Activated CD8-positive, alpha-beta memory T cell treated with anti-CD3 and anti-CD28 coated beads for 36 hours (primary cell): Measurements from ENCODE around the gene TFAM. TPM values are rescaled to one million over a fixed set of nuclear protein-coding genes. Genes with fewer than 3 reads are reported as not detected.

Source experiments
- CTCF ChIA-PET: fragments of 350-600 bp; sonication (Branson Sonifier 250); formaldehyde crosslinking; loops from one replicate; lab custom pipeline; 2021; ENCODE audit warnings: antibody characterized with exemption; lab: Charles Lee
- POLR2A ChIA-PET: fragments of 350-600 bp; sonication (Branson Sonifier 250); formaldehyde crosslinking; loops from one replicate; lab custom pipeline; 2021; ENCODE audit warnings: antibody characterized with exemption; lab: Charles Lee
- total RNA-seq, 2 experiments: library from RNA; stranded (reverse); gene quantifications; one replicate each; pipeline ENCODE4 v1.2.3, GENCODE V29; 2021

The TFAM gene
- total RNA-seq, 2 experiments from 2014 or later, result 133 to 135 TPM

GRCh38 chr10:58367069-58367468, 18.1 kb upstream of the TFAM start:
- ChIA-PET CTCF (no interaction called here), POLR2A (no interaction called here)

GRCh38 chr10:58371473-58371872, 13.7 kb upstream of the TFAM start:
- ChIA-PET POLR2A (no interaction called here), CTCF (no interaction called here)

DNA sequence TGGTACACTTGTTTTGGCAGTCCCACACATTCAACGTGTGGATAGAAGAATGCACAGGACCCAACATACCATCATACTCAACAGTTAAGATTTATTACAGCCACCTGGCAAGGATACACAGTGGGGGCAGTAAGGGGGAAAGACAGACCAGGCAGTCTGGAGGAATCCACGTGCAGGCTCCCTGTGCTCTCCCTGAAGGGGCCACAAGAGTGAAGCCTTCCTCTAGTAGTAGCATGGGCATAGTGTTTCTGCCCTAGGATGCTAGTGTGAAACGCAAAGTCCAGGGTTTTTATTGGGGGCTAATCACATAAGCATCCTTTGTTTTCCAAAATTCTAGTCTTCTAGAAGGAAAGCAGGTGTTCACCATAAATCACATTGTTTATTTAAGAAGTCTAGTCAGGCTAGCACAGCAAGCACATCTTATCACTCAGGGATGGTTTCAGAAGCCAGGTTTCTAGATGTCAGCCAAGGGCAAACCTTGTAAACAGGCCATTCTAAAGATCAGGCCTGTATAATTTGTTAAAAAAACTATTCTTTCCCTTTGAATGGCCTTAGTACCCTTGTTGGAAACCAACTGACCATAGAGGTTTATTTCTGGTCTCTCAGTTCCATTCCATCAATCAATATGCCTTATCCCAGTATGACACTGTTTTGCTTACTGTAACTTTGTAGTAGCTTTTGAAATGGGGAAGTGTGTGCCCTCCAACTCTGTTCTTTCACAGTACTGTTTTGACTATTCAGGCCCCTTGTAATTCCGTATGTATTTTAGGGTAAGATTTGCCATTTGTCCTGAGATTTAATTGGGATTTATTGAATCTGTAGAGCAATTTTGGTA, 12.4 kb upstream of the TFAM start:
- ChIA-PET CTCF (no interaction called here), POLR2A (no interaction called here)

DNA sequence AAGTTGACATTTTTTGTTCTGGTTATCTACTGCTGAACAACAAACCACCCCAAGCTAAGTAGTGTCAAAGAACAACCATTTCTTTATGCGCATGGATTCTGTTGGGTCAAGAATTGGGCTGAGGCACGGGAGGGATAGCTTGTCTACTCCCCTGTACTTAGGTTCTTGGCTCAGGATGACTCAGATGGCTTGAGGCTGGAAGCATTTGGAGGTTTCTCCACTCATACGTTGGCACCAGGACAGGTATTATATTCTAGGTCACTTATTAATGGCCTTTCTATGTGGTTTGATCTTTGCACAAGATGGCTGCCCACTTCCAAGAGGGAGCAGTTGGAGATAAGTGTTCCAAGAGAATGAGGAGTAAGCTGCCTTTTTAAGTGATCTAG, 11.8 kb upstream of the TFAM start:
- ChIA-PET CTCF (no interaction called here), POLR2A (no interaction called here)

GRCh38 chr10:58382489-58382995, 2.7 kb upstream of the TFAM start:
- ChIA-PET CTCF (no interaction called here), POLR2A (no interaction called here)

DNA sequence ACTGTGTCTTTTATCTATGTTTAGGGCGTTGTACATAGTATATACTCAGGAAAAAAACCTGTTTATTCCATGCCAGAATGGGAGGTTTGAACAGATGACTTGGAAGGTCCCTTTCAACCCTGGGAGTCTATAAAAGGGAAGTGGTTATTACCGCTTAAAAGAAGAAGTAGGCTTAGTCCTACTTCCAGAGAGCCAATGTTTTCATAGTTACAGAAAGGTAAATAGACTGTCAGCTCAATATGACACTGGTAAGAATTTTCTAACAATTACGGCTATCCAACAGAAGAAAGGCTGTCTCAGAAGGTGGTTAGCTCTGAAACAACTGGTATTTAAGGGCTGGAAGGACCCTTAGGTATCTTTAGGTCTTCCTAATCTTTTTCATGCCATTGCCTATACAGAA, 1.1 kb upstream of the TFAM start:
- CTCF ChIA-PET, result interaction anchor here (1.4 to 2.4 kb wide), 3 partner anchors 84 to 115 kb away, joined by 4 to 11 read pairs (median 6); partner anchors contain the start of gene CISD1
- POLR2A ChIA-PET, result interaction anchor here (1.0 kb wide), 1 partner anchor 49 kb away, joined by 13 read pairs; the partner anchor contains the start of gene UBE2D1

DNA sequence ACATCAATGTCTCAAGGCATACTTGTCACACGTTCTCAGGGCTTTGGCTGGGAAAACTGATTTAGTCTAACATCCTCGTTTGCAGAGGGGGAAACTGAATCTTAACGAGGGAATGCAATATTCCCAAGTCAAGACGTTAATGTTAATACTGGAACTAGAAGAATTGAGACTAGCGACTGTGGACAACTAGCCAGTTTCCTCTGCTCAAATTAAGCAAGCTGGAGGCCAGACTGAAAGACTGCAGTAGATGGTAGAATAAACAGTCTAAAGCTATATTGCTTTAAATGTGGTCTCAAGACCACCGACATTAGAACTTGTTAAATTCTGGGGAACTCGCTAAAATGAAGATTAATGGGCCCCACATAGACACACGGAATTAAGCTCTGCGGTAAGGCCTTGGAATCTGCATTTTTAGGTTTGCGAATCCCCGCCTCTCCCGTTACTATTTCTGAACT, 639 bp upstream of the TFAM start:
- ChIA-PET POLR2A (interaction anchor here (0.8 to 1.0 kb wide), 2 partner anchors 50 to 116 kb away, joined by 7 to 13 read pairs; partner anchors contain the start of genes CISD1 and UBE2D1), CTCF (interaction anchor here (0.7 to 2.4 kb wide), 6 partner anchors 45 to 115 kb away, joined by 3 to 11 read pairs (median 4); partner anchors contain the start of gene CISD1)

- POLR2A ChIA-PET, result no interaction called here
- CTCF ChIA-PET, result interaction anchor here (0.8 to 2.4 kb wide), 5 partner anchors 8 to 117 kb away, joined by 3 to 11 read pairs (median 4); partner anchors contain the start of gene CISD1
These were observed 538 bp downstream of the TFAM start for GRCh38 chr10:58385784-58386112.

DNA sequence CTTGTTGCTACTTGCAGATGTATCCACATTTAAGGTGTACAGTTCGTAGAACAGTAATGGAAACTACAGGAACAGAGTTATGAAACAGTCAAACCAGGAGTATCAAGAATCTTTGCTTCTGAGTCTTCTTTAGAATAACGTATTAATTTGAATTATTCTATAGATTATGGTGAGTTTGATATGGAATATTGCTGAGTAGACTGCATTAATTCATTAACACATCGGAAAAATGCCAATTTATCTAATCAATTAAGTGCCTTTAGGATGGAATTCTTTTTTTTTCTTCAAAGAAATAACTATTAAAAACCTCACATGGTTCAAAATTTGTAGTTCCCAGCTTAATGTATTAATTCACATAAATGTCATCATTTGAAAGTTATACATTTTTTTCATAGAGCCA, 3.8 kb downstream of the TFAM start:
- CTCF ChIA-PET, result no interaction called here

DNA sequence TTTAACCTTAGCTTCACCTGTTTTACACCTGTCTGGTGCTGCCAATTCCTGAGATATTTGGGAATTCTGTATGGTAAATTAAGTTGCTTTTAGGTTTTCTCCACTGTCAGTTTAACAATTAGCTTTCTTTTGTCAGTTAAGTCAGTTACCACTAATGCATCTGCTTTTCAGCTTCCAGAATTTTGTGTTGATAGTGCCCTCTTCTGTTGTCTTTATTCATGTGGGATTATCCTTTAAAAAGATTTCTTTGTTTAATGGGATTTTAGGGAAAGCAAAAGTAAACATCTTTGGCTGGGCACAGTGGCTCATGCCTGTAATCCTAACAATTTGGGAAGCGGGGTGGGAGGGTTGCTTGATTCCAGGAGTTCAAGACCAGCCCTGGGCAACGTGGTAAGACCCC, 8.1 kb downstream of the TFAM start:
- ChIA-PET CTCF (no interaction called here), POLR2A (no interaction called here)

More for the DNA sequence above, 3.8 kb downstream of the TFAM start:
- POLR2A ChIA-PET, result no interaction called here

DNA sequence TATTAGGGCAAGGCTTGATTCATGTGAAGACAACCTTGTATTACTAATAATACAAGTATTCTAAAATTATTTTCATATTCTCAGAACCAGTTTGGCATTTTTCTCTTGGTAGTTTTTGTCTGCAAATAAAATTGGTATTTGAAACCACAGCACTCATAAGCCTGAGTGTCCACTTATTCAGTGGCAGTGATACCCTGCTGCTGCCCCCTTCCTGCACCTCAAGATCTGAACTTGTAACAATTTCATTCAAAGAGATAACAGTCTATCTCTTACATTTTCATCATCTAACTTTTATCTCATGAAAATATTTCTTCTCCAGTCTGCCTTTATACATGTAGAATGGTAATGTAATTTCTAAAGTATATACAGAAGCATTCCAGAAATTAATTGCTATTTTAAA, 9.3 kb downstream of the TFAM start:
- CTCF ChIA-PET, result interaction anchor here (0.7 to 0.9 kb wide), 2 partner anchors 9 to 27 kb away, joined by 3 read pairs; partner anchors contain the start of gene TFAM
- POLR2A ChIA-PET, result no interaction called here

DNA sequence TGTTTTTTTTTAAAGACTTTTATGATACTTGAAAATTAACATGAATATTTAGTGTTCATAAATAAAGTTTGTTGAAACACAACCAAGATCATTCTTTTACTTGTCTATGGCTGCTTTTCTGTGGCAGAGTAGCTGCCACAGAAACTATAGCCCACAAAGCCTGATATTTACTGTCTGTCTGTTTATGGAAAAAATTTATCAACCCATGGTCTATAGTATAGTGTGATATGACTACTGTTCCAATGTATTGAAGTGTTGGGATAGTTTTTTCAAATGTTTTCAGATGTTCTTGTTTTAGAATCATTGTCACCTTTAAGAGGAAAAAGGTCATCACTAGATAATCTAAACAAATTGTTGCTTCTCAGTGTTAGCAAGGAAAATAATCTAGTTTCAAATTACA, 10.8 kb downstream of the TFAM start:
- POLR2A ChIA-PET, result no interaction called here
- CTCF ChIA-PET, result no interaction called here

DNA sequence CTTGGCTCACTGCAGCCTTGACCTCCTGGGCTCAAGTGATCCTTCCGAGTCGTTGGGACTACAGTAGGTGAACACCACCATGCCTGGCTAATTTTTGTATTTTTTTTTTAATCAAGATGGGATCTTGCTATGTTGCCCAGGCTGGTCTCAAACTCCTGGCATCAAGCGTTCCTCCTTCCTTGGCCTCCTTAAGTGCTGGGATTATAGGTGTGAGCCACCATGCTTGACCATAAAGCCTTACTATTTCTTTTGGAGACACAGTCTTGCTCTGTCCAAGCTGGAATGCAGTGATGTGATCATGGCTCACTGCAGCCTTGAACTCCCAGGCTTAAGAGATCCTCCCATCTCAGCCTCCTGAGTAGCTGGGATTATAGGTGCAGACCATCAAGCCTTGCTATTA, 12.6 kb downstream of the TFAM start:
- ChIA-PET POLR2A (no interaction called here), CTCF (no interaction called here)

DNA sequence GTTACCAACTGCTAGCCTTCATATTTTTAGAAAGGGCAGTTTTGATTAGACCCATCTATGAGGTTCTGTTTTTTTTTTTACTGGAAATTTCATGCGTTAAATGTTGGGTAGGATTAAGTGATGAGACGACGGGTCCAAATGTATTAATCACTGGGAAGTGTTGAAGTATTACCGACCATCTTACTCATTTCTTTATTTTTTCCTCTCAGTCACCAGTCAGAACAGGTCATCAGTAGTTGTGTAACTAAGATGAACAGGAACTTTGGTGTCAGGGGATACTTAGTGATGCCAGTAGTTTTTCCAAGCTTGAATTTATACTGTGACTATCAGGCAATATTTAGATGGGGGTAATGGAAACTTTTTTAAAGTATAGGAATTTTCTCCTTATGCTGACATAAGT, 14.2 kb downstream of the TFAM start:
- ChIA-PET POLR2A (no interaction called here), CTCF (no interaction called here)

DNA sequence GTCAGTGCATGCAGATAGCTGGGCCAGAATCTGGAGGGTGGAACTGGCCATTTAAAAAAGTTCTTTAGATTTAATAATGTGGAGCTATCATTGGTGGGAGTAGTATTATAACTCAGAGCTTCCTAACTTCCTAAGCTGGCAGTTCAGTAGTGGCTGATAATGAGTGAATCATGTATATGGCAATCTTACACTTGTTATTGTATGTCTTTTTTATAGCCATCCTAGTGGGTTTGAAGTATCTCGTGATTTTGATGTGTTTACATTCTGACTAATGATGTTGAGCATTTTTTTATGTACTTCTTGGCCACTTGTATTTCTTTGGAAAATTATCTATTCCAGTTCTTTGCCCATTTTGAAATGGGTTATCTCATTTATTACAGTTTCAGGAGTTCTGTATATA, 15.4 kb downstream of the TFAM start:
- ChIA-PET CTCF (no interaction called here), POLR2A (no interaction called here)

- POLR2A ChIA-PET, result no interaction called here
- CTCF ChIA-PET, result no interaction called here
These were observed 18.8 kb downstream of the TFAM start for GRCh38 chr10:58404001-58404400.

DNA sequence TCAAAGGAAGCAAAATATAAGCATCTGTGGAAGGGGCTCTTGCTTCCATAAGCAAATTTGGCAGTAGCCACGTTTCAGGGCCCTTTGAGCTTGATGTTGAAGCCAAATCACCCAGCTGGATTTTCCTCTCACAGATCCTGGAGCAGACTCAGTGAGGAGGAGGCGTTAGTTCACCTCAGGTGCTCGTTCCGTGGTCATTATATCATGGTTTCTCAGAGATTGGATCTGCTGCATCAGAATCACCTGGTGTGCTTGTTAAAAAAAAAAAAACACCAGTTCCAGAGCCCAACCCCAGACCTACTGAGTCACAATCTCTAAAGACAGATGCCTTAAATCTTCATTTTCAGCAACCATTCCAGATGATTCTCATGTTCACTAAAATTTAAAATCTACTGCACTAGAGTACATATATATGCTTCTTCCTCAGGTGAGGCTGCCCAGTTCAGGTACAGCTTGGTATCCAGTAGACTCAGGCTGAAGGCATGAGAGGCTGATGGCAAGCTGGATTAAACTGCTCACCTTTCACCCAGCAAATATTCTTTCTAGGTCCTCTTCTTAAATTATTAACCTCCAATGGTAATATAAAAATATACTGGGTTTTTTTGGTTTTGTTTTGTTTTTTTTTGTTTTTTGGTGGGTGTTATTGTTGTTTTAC, 24.9 kb downstream of the TFAM start:
- ChIA-PET POLR2A (no interaction called here), CTCF (no interaction called here)

DNA sequence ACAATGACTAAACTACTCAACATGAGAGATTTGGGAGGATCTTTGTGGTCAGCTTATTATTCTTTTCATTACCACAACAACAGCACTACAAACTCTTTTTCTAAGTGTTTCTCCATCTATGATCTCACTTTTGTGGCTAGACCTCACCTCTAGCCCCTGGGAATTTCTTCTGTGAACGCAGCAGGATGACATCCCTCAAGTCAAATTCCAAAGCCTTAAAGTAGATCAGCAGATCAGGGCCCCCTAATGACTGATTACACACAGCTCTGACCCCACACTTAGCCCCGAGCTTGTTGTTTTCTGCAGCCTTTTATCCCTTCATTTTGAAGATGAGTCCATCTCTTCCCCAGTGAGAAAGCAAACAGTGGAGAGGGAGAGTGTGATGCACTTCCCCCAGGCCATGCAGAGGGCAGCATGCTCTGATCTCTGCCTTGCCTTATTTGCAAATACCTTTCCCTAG, 27.3 kb downstream of the TFAM start:
- ChIA-PET POLR2A (no interaction called here), CTCF (no interaction called here)

DNA sequence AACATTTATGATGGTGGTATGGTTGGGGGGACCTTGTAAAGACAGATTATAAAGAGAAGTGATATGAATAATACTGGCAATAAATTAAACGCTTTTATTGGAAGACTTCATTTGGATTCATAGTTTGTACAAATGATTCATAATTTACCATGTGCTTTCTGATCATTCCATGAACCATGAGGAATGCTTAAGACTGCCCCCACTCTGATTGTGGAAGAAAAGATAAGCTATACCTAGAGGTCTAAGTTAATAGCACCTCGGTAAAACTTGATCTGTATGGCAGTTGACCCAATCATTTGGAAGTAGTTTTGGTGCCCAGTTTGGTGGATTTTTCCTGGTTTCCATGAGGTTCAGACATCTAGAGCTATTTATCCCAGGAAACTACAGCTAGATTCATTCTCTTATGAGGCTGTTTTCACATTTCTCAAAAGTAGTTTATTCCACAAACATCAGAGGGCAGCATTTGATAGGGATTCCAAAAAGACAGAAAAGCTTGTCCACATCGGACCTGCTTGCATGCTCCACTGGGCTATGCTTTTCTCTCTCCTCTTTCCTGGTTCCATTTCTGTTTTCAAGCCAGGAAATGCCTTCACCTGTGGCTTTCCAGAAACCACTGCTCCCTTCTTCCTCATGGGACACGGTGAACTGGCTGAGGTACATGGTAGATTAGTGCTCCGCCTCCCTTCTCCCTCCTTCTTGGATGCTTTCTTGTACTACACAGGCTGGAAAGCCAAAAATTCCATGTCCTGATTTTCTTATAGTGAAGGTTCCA, 29.2 kb downstream of the TFAM start:
- POLR2A ChIA-PET, result no interaction called here

More for the DNA sequence above, 29.2 kb downstream of the TFAM start:
- CTCF ChIA-PET, result interaction anchor here (0.6 kb wide), 1 partner anchor 178 kb away, joined by 3 read pairs; no protein-coding TSS in a partner anchor
